K562 (cell line): ENCODE measurements around the gene YPEL3. TPM values are rescaled to one million over a fixed set of nuclear protein-coding genes. Genes with fewer than 3 reads are reported as not detected.

Experiments
- ARHGAP35 ChIP-seq: fragments of 450-650 bp; IDR thresholded peaks from 2 replicates; pipeline ENCODE4 v1.6.1; 2018; ENCODE audit not compliant: partially characterized antibody
- ELK3 ChIP-seq: fragments of 450-650 bp; formaldehyde crosslinking; IDR thresholded peaks from 2 replicates; pipeline ENCODE4 v1.4.0; 2020; ENCODE audit warnings: mild to moderate bottlenecking
- ERF ChIP-seq: fragments of 450-650 bp; formaldehyde crosslinking; IDR thresholded peaks from 2 replicates; pipeline ENCODE4 v1.4.0; 2020; ENCODE audit warnings: mild to moderate bottlenecking, mixed read lengths
- ESRRA ChIP-seq: fragments of 450-650 bp; IDR thresholded peaks from 2 replicates; pipeline ENCODE4 v1.6.1; 2014; ENCODE audit warnings: low read depth, mild to moderate bottlenecking, moderate library complexity, borderline replicate concordance
- GTF2F1 ChIP-seq: IDR thresholded peaks from 2 replicates; pipeline ENCODE4 v1.6.1; 2011; ENCODE audit warnings: low read depth, low read length, improper control_type of control experiment
- KAT7 ChIP-seq: sonication (generic); formaldehyde crosslinking; IDR thresholded peaks from 2 replicates; pipeline ENCODE4 v1.8.0; 2022; ENCODE audit warnings: missing genetic modification reagents, mild to moderate bottlenecking, borderline replicate concordance
- MAZ ChIP-seq, 2 experiments: fragments of 450-650 bp in 1 of 2; sonication (generic) in 1 of 2; formaldehyde crosslinking; IDR thresholded peaks in 1 of 2; conservative IDR thresholded peaks in 1 of 2; 2 replicates each; pipeline versions ENCODE4 v1.4.0 to v1.5.0; 2020; ENCODE audit warnings: mild to moderate bottlenecking in 1 of 2, missing genetic modification reagents in 1 of 2
- SIX5 ChIP-seq, 2 experiments: IDR thresholded peaks; 2 replicates each; pipeline ENCODE4 v1.6.1; 2011; ENCODE audit warnings: low read length in 2 of 2, borderline replicate concordance in 1 of 2, low read depth in 1 of 2, mild to moderate bottlenecking in 1 of 2, moderate library complexity in 1 of 2; ENCODE audit not compliant: insufficient read depth in 1 of 2
- SMAD2 ChIP-seq: fragments of 150-350 bp; IDR thresholded peaks from 2 replicates; pipeline ENCODE4 v1.6.1; 2014; ENCODE audit warnings: low read depth, mild to moderate bottlenecking, low read length
- SMAD4 ChIP-seq: fragments of 250-450 bp; sonication (Bioruptor Pico); conservative IDR thresholded peaks from 2 replicates; pipeline ENCODE4 v1.8.0; 2021; ENCODE audit warnings: inconsistent platforms, mild to moderate bottlenecking, moderate library complexity
- U2AF1 ChIP-seq: fragments of 200-400 bp; formaldehyde crosslinking; optimal IDR thresholded peaks from 2 replicates; pipeline ENCODE3; 2017; ENCODE audit warnings: mild to moderate bottlenecking, low read depth, low read length, moderate library complexity
- ZC3H8 ChIP-seq: fragments of 450-650 bp; IDR thresholded peaks from 2 replicates; pipeline ENCODE4 v1.6.1; 2017
- ZFX ChIP-seq: sonication (generic); formaldehyde crosslinking; IDR thresholded peaks from 2 replicates; pipeline ENCODE4 v1.8.0; 2022; ENCODE audit warnings: mild to moderate bottlenecking, missing genetic modification reagents, moderate library complexity
- polyA plus RNA-seq, 8 experiments: library from polyadenylated mRNA; depleted of rRNA in 4 of 8; stranded (reverse) in 5 of 8; unstranded in 3 of 8; fragments of >200 nt; fragmentation: Nextera tagmentation in 2 of 8; fragmentation: Illumina TruSeq in 1 of 8; extraction: Ambion mirVana in 2 of 8; extraction: Trizol in 1 of 8; gene quantifications; 2 replicates each; pipeline versions ENCODE4 v1.2.1 to v1.2.3, GENCODE V29; 2011 to 2014; ENCODE audit warnings: inconsistent platforms in 1 of 8, missing spikeins in 1 of 8
- total RNA-seq, 7 experiments: library from RNA; depleted of rRNA in 6 of 7; stranded (reverse); fragments of >200 nt in 6 of 7; fragmentation: Illumina TruSeq in 2 of 7; extraction: Trizol in 2 of 7; gene quantifications; 2 replicates each; pipeline versions ENCODE4 v1.2.1 to v1.2.3, GENCODE V29; 2011 to 2021; ENCODE audit warnings: low replicate concordance in 1 of 7
- TF ChIP-seq, protein P1 (sequence below): fragments of 250-450 bp; sonication (Bioruptor Pico); IDR thresholded peaks from 2 replicates; pipeline ENCODE4 v1.4.0; 2020
- TF ChIP-seq, protein P2 (sequence below): fragments of 150-350 bp; conservative IDR thresholded peaks from 2 replicates; pipeline ENCODE4 v1.6.1; 2014; ENCODE audit warnings: low read length

The YPEL3 gene
- total and polyA plus RNA-seq, 9 of the 15 experiments (the other 6 are each of a cell fraction or from before 2014, with no cell fraction given): 0.41 to 15.0 (median 2.9) TPM

DNA sequence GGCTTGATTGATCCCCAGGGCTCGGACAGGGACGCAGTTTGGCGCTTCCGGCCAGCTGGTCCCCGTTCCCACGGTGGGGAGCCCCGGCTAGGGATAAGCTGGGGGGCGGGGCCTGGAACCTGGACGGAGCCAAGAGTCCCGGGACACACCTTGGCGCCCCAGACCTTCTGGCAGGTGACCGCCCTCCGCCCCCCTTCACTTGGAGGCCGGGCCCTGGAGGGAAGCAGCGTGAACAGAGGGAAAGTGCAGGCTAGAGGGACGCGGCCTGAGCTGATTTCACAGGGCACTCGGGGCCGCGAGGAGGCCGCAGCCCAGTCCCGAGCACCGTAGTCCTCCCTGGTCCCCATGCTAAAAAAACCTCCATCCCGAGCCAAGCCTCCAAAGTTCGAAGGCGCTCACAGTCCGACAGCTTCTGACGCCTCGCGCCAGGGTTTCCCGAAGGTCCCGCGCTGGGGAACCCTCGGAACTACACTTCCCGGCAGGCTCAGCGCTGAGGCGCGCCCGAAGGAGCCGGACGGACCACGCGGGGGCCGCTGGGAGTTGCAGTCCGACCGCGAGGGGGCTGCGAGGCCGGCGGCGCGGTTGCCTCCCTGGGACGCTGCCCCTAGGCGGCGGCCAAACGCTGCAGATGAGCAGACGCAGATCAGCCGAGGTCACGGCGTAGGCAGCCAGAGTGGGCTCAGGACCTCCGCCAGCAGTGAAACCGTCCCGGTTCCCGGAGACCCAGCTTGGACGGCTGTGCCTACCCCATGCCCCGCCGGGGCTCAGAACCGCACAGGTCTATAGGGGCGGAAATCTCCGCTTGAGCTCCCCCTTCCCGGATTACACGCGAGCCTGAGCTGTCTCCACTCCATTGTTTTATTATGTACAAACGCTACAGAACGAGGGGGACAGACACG is 4.3 kb downstream of the YPEL3 start, which contains the start of gene TBX6 (continued):
- TF ChIP-seq, protein P1, sequence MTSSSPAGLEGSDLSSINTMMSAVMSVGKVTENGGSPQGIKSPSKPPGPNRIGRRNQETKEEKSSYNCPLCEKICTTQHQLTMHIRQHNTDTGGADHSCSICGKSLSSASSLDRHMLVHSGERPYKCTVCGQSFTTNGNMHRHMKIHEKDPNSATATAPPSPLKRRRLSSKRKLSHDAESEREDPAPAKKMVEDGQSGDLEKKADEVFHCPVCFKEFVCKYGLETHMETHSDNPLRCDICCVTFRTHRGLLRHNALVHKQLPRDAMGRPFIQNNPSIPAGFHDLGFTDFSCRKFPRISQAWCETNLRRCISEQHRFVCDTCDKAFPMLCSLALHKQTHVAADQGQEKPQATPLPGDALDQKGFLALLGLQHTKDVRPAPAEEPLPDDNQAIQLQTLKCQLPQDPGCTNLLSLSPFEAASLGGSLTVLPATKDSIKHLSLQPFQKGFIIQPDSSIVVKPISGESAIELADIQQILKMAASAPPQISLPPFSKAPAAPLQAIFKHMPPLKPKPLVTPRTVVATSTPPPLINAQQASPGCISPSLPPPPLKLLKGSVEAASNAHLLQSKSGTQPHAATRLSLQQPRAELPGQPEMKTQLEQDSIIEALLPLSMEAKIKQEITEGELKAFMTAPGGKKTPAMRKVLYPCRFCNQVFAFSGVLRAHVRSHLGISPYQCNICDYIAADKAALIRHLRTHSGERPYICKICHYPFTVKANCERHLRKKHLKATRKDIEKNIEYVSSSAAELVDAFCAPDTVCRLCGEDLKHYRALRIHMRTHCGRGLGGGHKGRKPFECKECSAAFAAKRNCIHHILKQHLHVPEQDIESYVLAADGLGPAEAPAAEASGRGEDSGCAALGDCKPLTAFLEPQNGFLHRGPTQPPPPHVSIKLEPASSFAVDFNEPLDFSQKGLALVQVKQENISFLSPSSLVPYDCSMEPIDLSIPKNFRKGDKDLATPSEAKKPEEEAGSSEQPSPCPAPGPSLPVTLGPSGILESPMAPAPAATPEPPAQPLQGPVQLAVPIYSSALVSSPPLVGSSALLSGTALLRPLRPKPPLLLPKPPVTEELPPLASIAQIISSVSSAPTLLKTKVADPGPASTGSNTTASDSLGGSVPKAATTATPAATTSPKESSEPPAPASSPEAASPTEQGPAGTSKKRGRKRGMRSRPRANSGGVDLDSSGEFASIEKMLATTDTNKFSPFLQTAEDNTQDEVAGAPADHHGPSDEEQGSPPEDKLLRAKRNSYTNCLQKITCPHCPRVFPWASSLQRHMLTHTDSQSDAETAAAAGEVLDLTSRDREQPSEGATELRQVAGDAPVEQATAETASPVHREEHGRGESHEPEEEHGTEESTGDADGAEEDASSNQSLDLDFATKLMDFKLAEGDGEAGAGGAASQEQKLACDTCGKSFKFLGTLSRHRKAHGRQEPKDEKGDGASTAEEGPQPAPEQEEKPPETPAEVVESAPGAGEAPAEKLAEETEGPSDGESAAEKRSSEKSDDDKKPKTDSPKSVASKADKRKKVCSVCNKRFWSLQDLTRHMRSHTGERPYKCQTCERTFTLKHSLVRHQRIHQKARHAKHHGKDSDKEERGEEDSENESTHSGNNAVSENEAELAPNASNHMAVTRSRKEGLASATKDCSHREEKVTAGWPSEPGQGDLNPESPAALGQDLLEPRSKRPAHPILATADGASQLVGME (CRISPR knock-in tag): no peak
- no peak for TF ChIP-seq ELK3 (CRISPR knock-in tag)
- TF ChIP-seq, protein P2, sequence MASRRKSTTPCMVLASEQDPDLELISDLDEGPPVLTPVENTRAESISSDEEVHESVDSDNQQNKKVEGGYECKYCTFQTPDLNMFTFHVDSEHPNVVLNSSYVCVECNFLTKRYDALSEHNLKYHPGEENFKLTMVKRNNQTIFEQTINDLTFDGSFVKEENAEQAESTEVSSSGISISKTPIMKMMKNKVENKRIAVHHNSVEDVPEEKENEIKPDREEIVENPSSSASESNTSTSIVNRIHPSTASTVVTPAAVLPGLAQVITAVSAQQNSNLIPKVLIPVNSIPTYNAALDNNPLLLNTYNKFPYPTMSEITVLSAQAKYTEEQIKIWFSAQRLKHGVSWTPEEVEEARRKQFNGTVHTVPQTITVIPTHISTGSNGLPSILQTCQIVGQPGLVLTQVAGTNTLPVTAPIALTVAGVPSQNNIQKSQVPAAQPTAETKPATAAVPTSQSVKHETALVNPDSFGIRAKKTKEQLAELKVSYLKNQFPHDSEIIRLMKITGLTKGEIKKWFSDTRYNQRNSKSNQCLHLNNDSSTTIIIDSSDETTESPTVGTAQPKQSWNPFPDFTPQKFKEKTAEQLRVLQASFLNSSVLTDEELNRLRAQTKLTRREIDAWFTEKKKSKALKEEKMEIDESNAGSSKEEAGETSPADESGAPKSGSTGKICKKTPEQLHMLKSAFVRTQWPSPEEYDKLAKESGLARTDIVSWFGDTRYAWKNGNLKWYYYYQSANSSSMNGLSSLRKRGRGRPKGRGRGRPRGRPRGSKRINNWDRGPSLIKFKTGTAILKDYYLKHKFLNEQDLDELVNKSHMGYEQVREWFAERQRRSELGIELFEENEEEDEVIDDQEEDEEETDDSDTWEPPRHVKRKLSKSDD: 0 out of 2 replicates have a peak, but pooled peaks have one; percentile 18
- peak; percentile 71 for TF ChIP-seq ESRRA
- peak; percentile 97 to 99 for TF ChIP-seq SIX5 (IDR thresholded peaks at IDR 0.05; ENCODE audit: borderline replicate concordance in 1 of 2, insufficient read depth in 1 of 2, low read depth in 1 of 2, low read length in 2 of 2)
- no peak for TF ChIP-seq ARHGAP35
- no peak for TF ChIP-seq ZC3H8
- peak; percentile 84; the same call in 1 of the 2 replicates for TF ChIP-seq GTF2F1
- peak; percentile 86; the same call in 1 of the 2 replicates for TF ChIP-seq SMAD2
- peak; percentile 52 for TF ChIP-seq ZFX (CRISPR knock-in tag)
- no peak for TF ChIP-seq U2AF1
- TF ChIP-seq SMAD4 (CRISPR knock-in tag): peak; percentile 48; the same call in 1 of the 2 replicates
- peak; percentile 96; the same call in 1 of the 2 replicates for TF ChIP-seq KAT7
- TF ChIP-seq ERF (CRISPR knock-in tag): 0 out of 2 replicates have a peak, but pooled peaks have one; percentile 22
- peak; percentile 81 to 92 for TF ChIP-seq MAZ (CRISPR knock-in tag; conservative IDR thresholded peaks at IDR 0.05 in 1 of 2, IDR thresholded peaks at IDR 0.05 in 1 of 2)
